ENCODE measurements around the gene ATP8B3.

ATP8B3 gene

GRCh38 chr19:1774989-1775772 is 36.9 kb downstream of the ATP8B3 start (continued):
- TF ChIP-seq CTCF (tag by site-specific recombination; IDR thresholded peaks at IDR 0.05) (peak; percentile 53), MYNN (tag by site-specific recombination; IDR thresholded peaks at IDR 0.05; ENCODE audit: borderline replicate concordance) (no peak), ZNF133 (tag by site-specific recombination; IDR thresholded peaks at IDR 0.05) (0 out of 2 replicates have a peak, but pooled peaks have one; percentile 3), GLIS2 (tag by site-specific recombination; IDR thresholded peaks at IDR 0.05) (no peak), ZBTB10 (tag by site-specific recombination; IDR thresholded peaks at IDR 0.05) (no peak), ZBTB8A (tag by site-specific recombination; IDR thresholded peaks at IDR 0.05) (peak; percentile 63; the same call in 1 of the 2 replicates), SALL2 (tag by site-specific recombination; IDR thresholded peaks at IDR 0.05; ENCODE audit: borderline replicate concordance) (no peak), ZNF610 (tag by site-specific recombination; IDR thresholded peaks at IDR 0.05; ENCODE audit: borderline replicate concordance) (peak; percentile 71; the same call in 1 of the 2 replicates), KLF1 (tag by site-specific recombination; IDR thresholded peaks at IDR 0.05) (no peak)

GRCh38 chr19:1773184-1773583 is 38.9 kb downstream of the ATP8B3 start:
- Histone ChIP-seq H3K9me3 (ENCODE audit: control insufficient read depth, insufficient read depth, low read depth, low read length) (no peaks in the 10 kb centered on the region), H3K36me3 (ENCODE audit: control insufficient read depth in 2 of 2, insufficient read depth in 1 of 2, low read length in 2 of 2) (no peaks in the 10 kb centered on the region), H3K4me1 (ENCODE audit: control insufficient read depth, insufficient read depth, low read length) (no peaks in the 10 kb centered on the region; the same call in 1 of the 2 replicates), H3K4me3 (ENCODE audit: low read depth, low read length) (no peak overlapping the region), H3K27ac (ENCODE audit: extremely low read depth, low read depth, low read length) (no peak overlapping the region)
- ChIA-PET CTCF (interaction anchor here (0.6 to 4.9 kb wide), 14 partner anchors 9 to 227 kb away, joined by 3 to 35 read pairs (median 3); no protein-coding TSS in a partner anchor), POLR2A (interaction anchor here (0.6 to 1.4 kb wide), 2 partner anchors 14 to 27 kb away, joined by 4 to 5 read pairs; no protein-coding TSS in a partner anchor)
- no peak for TF ChIP-seq ZBTB20 (tag by site-specific recombination; IDR thresholded peaks at IDR 0.05)
- no peak for TF ChIP-seq ZBTB8A (tag by site-specific recombination; IDR thresholded peaks at IDR 0.05)
- no peak for TF ChIP-seq ZNF621 (tag by site-specific recombination; IDR thresholded peaks at IDR 0.05)
- TF ChIP-seq ZNF530 (tag by site-specific recombination; IDR thresholded peaks at IDR 0.05; ENCODE audit: low read depth) = no peak
- TF ChIP-seq GLIS1 (tag by site-specific recombination; IDR thresholded peaks at IDR 0.05) = no peak
- TF ChIP-seq INSM2 (tag by site-specific recombination; IDR thresholded peaks at IDR 0.05) = 0 out of 2 replicates have a peak, but pooled peaks have one; percentile 22
- peak; percentile 77; the same call in 1 of the 2 replicates for TF ChIP-seq KLF17 (tag by site-specific recombination; IDR thresholded peaks at IDR 0.05)
- TF ChIP-seq PRDM1 (tag by site-specific recombination; IDR thresholded peaks at IDR 0.05) = peak; percentile 78
- TF ChIP-seq ZSCAN4 (tag by site-specific recombination; IDR thresholded peaks at IDR 0.05) = no peak
- TF ChIP-seq ZNF473 (tag by site-specific recombination; IDR thresholded peaks at IDR 0.05) = no peak
- 0 out of 2 replicates have a peak, but pooled peaks have one; percentile 23 for TF ChIP-seq ZNF600 (tag by site-specific recombination; IDR thresholded peaks at IDR 0.05)
- no peak for TF ChIP-seq ZFP3 (tag by site-specific recombination; IDR thresholded peaks at IDR 0.05; ENCODE audit: low read depth)
- TF ChIP-seq ZNF157 (tag by site-specific recombination; IDR thresholded peaks at IDR 0.05) = no peak
- no peak for TF ChIP-seq ZNF416 (tag by site-specific recombination; IDR thresholded peaks at IDR 0.05)
- no peak for TF ChIP-seq ZNF19 (tag by site-specific recombination; IDR thresholded peaks at IDR 0.05; ENCODE audit: low read depth)
- TF ChIP-seq ZNF274 (IDR thresholded peaks at IDR 0.05; ENCODE audit: low read length) = no peak
- no peak for TF ChIP-seq ZNF274 (tag by site-specific recombination; IDR thresholded peaks at IDR 0.05; ENCODE audit: borderline replicate concordance)
- TF ChIP-seq ZNF830 (tag by site-specific recombination; IDR thresholded peaks at IDR 0.05; ENCODE audit: low read depth) = no peak
- no peak for TF ChIP-seq ZNF114 (tag by site-specific recombination; IDR thresholded peaks at IDR 0.05)
- no peak for TF ChIP-seq ZNF571 (tag by site-specific recombination; IDR thresholded peaks at IDR 0.05)
- no peak for TF ChIP-seq BCL11B (tag by site-specific recombination; IDR thresholded peaks at IDR 0.05; ENCODE audit: low read depth)

All from HEK293 (cell line).